Measurements from ENCODE around the gene CTSW. TPM values are rescaled to one million over a fixed set of nuclear protein-coding genes. Genes with fewer than 3 reads are reported as not detected.

The CTSW gene
- polyA plus RNA-seq, 3 donors, result 0.71 to 1.3 (median 0.78) TPM

DNA sequence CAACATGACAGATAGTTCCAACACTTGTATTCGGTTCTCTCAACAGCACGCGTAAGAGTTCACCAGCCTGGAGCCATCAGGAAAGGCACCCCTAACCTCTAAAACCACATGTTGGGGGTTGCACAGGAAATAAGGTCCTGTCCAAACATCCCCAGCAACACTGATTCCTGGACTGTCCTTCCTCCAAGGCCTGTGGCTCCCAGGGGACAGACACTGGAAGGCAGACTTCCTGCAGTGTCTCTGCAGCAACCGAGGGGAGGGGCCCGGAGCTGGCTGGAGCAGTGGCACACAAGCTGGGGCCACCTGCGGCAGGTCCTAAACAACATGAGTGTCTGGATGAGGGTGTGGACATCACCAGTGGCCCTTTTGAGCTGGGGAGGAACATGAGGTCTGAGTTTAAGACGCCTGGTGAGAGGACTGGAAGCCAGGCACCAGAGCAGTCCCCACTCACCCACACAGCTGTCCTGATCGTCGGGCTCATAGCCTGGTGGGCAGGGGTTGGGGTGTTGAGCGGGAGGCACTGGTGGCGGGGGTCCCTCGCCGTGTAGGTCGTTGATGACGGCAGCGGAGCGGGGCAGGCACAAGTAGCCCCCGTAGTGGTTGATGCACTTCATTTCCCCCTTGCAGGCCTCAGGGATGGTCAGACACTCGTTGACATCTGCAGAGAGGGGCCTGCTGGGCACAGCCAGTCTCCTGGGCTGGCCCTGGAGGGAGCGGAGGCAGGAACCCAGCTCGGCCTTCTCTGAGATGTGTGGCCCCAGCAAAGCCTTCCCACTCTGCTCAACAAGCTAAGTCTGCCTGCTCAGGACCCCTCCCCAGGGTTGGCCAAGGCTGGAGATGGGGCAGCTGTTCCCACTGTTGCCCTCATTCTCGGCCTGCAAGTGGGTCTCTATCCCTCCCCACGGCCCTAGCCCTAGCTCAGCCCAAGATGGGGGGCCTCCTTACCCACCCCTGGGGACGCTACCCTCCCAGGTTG is 8.6 kb upstream of the CTSW start:
- peaks cover 34% of the 10 kb centered on the region for H3K4me1 Mint-ChIP-seq
- H3K9me3 Mint-ChIP-seq, result peaks cover 0 to 4% (median 0%) of the 10 kb centered on the region in 7 donors
- Histone ChIP-seq H3K27me3 (ENCODE audit: control insufficient read depth in 2 of 2, insufficient read depth in 2 of 2, low read length in 2 of 2) (no peaks in the 10 kb centered on the region), H3K27ac (ENCODE audit: low read depth in 1 of 2, low read length in 2 of 2) (no peak overlapping the region), H4K20me1 (ENCODE audit: insufficient read depth, low read length) (peaks cover 12% of the 10 kb centered on the region), H3K4me2 (replicated peaks; ENCODE audit: extremely low read depth, low read length, poor library complexity, severe bottlenecking) (no peak overlapping the region), H3K79me2 (ENCODE audit: insufficient read depth, low read length) (no peaks in the 10 kb centered on the region), H3K36me3 (replicated peaks in 1 of 2; ENCODE audit: control insufficient read depth in 1 of 2, insufficient read depth in 2 of 2, low read length in 2 of 2) (peaks cover 7 to 10% of the 10 kb centered on the region in 2 donors), H3K9ac (ENCODE audit: insufficient read depth, low read length, poor library complexity, severe bottlenecking) (no peak overlapping the region), H3K4me1 (ENCODE audit: control insufficient read depth in 1 of 2, insufficient read depth in 2 of 2, low read length in 2 of 2) (peaks cover 23 to 45% of the 10 kb centered on the region in 2 donors), H2AFZ (ENCODE audit: insufficient read depth, low read depth, low read length, poor library complexity, severe bottlenecking) (no peak overlapping the region), H3K9me3 (replicated peaks in 1 of 2; ENCODE audit: control insufficient read depth in 1 of 2, insufficient read depth in 1 of 2, low read length in 2 of 2) (no peaks in the 10 kb centered on the region), H3K4me3 (replicated peaks in 1 of 3; ENCODE audit: low read depth in 2 of 3, low read length in 3 of 3) (no peak overlapping the region)
- H3K27me3 Mint-ChIP-seq (ENCODE audit: low read depth in 3 of 3), result peaks cover 6 to 32% (median 29%) of the 10 kb centered on the region in 3 donors
- WGBS (ENCODE audit: insufficient coverage), result 39% methylated on average over 14 of the region's 24 CpGs
- DNase-seq, result no peak
- H3K4me3 Mint-ChIP-seq, result peak overlapping the region; percentile 26 to 51
- H3K36me3 Mint-ChIP-seq, result peaks cover 9 to 15% of the 10 kb centered on the region in 2 donors
- no peak for TF ChIP-seq CTCF (IDR thresholded peaks at IDR 0.05)
- intact Hi-C loops (cut with micrococcal nuclease), result no loop called here
- peak overlapping the region in 2 of 7 donors; percentile 37 to 73 for H3K27ac Mint-ChIP-seq

DNA sequence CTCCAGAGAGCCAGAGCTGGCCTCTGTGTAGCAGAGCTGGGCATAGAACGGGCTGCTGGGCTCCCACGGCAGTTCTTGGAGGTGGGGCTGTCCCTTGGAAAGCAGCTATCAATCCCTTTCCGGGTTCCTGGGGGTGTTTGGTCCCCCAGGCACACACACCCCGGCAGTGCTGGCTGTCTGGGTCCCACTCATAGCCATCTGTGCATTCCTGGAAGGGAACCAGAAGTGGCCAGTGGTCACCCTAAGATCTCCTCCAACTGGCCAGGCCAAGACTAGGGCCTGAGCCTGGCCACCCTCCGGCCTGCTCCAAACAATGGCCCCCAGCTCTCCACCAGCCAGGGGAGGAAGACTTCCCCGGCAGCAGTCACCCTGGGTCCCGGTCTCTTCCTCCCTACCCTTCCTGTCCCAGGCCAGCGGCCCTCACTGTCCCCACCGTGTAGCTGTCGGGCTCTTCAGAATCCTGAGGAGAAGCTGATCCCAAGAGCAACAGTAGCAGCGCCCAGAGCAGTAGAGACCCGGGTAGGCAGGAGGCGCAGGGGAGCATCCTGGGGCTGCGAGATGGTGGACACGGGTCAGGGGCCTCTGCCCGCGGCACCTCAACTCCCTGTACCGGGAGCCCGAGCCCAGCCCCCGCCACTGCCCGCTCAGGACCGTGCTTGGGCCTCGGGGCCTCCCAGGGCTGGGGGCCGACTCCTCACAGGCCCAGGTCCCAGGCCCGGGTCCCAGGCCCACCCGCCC is 7.7 kb upstream of the CTSW start:
- no peak for TF ChIP-seq CTCF (IDR thresholded peaks at IDR 0.05)
- Histone ChIP-seq H3K4me2 (replicated peaks; ENCODE audit: extremely low read depth, low read length, poor library complexity, severe bottlenecking) (peak overlapping the region; percentile 97), H3K27me3 (ENCODE audit: control insufficient read depth in 2 of 2, insufficient read depth in 2 of 2, low read length in 2 of 2) (no peaks in the 10 kb centered on the region), H3K27ac (ENCODE audit: low read depth in 1 of 2, low read length in 2 of 2) (no peak overlapping the region), H3K9me3 (replicated peaks in 1 of 2; ENCODE audit: control insufficient read depth in 1 of 2, insufficient read depth in 1 of 2, low read length in 2 of 2) (no peaks in the 10 kb centered on the region), H3K79me2 (ENCODE audit: insufficient read depth, low read length) (no peaks in the 10 kb centered on the region), H2AFZ (ENCODE audit: insufficient read depth, low read depth, low read length, poor library complexity, severe bottlenecking) (no peak overlapping the region), H3K36me3 (replicated peaks in 1 of 2; ENCODE audit: control insufficient read depth in 1 of 2, insufficient read depth in 2 of 2, low read length in 2 of 2) (peaks cover 0 to 2% of the 10 kb centered on the region in 2 donors), H3K4me3 (replicated peaks in 1 of 3; ENCODE audit: low read depth in 2 of 3, low read length in 3 of 3) (no peak overlapping the region), H3K4me1 (ENCODE audit: control insufficient read depth in 1 of 2, insufficient read depth in 2 of 2, low read length in 2 of 2) (peaks cover 23 to 44% of the 10 kb centered on the region in 2 donors), H3K9ac (ENCODE audit: insufficient read depth, low read length, poor library complexity, severe bottlenecking) (no peak overlapping the region), H4K20me1 (ENCODE audit: insufficient read depth, low read length) (peaks cover 5% of the 10 kb centered on the region)
- Mint-ChIP-seq H3K4me1 (peaks cover 28% of the 10 kb centered on the region), H3K9me3 (peaks cover 0 to 4% (median 0%) of the 10 kb centered on the region in 7 donors), H3K27me3 (ENCODE audit: low read depth in 3 of 3) (peaks cover 8 to 32% (median 29%) of the 10 kb centered on the region in 3 donors), H3K36me3 (peaks cover 3 to 6% of the 10 kb centered on the region in 2 donors), H3K4me3 (peak overlapping the region; percentile 62 to 72), H3K27ac (peak overlapping the region in 2 of 7 donors; percentile 3 to 61)
- DNase-seq, result no peak
- intact Hi-C loops (cut with micrococcal nuclease), result loop anchor here in 1 of 2 donors (2.0 kb wide), 1 partner anchor 13 kb away; the partner anchor contains the start of gene CFL1
- WGBS (ENCODE audit: insufficient coverage), result 72% methylated on average over 23 of the region's 26 CpGs
